Mucosa of stomach (tissue), 1 donor: Measurements from ENCODE around the gene TRIM44.
"Not testable (repeated sequence)": the region's sequence is repeated elsewhere in the genome, so short reads cannot be mapped to it uniquely, and the experiment has no call there.

Experiments
- H3K27me3 ChIP-seq: one replicate; pipeline ENCODE4 v1.7.0; 2013; ENCODE audit warnings: mild to moderate bottlenecking, low read length; ENCODE audit not compliant: control insufficient read depth, insufficient read depth
- H3K36me3 ChIP-seq: one replicate; pipeline ENCODE4 v1.7.0; 2013; ENCODE audit warnings: low read length; ENCODE audit not compliant: control insufficient read depth, insufficient read depth
- H3K4me1 ChIP-seq: one replicate; pipeline ENCODE4 v1.7.0; 2013; ENCODE audit warnings: mild to moderate bottlenecking, low read length; ENCODE audit not compliant: control insufficient read depth, insufficient read depth
- H3K4me3 ChIP-seq: one replicate; pipeline ENCODE4 v1.7.0; 2013; ENCODE audit warnings: low read length
- H3K9ac ChIP-seq: one replicate; pipeline ENCODE4 v1.7.0; 2013; ENCODE audit warnings: mild to moderate bottlenecking, low read length, moderate library complexity
- H3K9me3 ChIP-seq: one replicate; pipeline ENCODE4 v1.7.0; 2013; ENCODE audit warnings: mild to moderate bottlenecking, low read length, moderate library complexity; ENCODE audit not compliant: control insufficient read depth
- donor health status: Pancreatic carcinoma.

The TRIM44 gene

GRCh38 chr11:35714882-35715627, 52.5 kb downstream of the TRIM44 start:
- no peak overlapping the region for H3K4me3 ChIP-seq
- no peaks in the 10 kb centered on the region for H3K9me3 ChIP-seq
- no peak overlapping the region for H3K9ac ChIP-seq
- H3K27me3 ChIP-seq, result no peaks in the 10 kb centered on the region
- no peaks in the 10 kb centered on the region for H3K36me3 ChIP-seq
- no peaks in the 10 kb centered on the region for H3K4me1 ChIP-seq

GRCh38 chr11:35715677-35716076, 53.1 kb downstream of the TRIM44 start:
- not testable (repeated sequence) for H3K36me3 ChIP-seq, H3K4me3 ChIP-seq, H3K9me3 ChIP-seq, H3K27me3 ChIP-seq, H3K4me1 ChIP-seq, H3K9ac ChIP-seq

- Histone ChIP-seq H3K27me3 (no peaks in the 10 kb centered on the region), H3K9me3 (no peaks in the 10 kb centered on the region), H3K4me3 (no peak overlapping the region), H3K36me3 (no peaks in the 10 kb centered on the region), H3K4me1 (no peaks in the 10 kb centered on the region), H3K9ac (no peak overlapping the region)
These were observed 54.5 kb downstream of the TRIM44 start for GRCh38 chr11:35717043-35717442.

GRCh38 chr11:35717520-35717919, 54.9 kb downstream of the TRIM44 start:
- H3K4me1 ChIP-seq, result no peaks in the 10 kb centered on the region
- no peak overlapping the region for H3K4me3 ChIP-seq
- no peaks in the 10 kb centered on the region for H3K36me3 ChIP-seq

GRCh38 chr11:35721651-35722282, 59.2 kb downstream of the TRIM44 start:
- H3K27me3 ChIP-seq, result no peaks in the 10 kb centered on the region
- H3K4me3 ChIP-seq, result no peak overlapping the region
- no peaks in the 10 kb centered on the region for H3K9me3 ChIP-seq
- H3K9ac ChIP-seq, result no peak overlapping the region
- H3K4me1 ChIP-seq, result no peaks in the 10 kb centered on the region
- no peaks in the 10 kb centered on the region for H3K36me3 ChIP-seq

More at GRCh38 chr11:35717520-35717919, 54.9 kb downstream of the TRIM44 start:
- Histone ChIP-seq H3K27me3 (no peaks in the 10 kb centered on the region), H3K9ac (no peak overlapping the region), H3K9me3 (no peaks in the 10 kb centered on the region)

GRCh38 chr11:35722641-35723040, 60.1 kb downstream of the TRIM44 start:
- Histone ChIP-seq H3K9ac (no peak overlapping the region), H3K4me3 (no peak overlapping the region), H3K36me3 (no peaks in the 10 kb centered on the region), H3K9me3 (no peaks in the 10 kb centered on the region), H3K4me1 (no peaks in the 10 kb centered on the region), H3K27me3 (no peaks in the 10 kb centered on the region)

- Histone ChIP-seq H3K4me3 (no peak overlapping the region), H3K36me3 (no peaks in the 10 kb centered on the region), H3K4me1 (no peaks in the 10 kb centered on the region), H3K9me3 (no peaks in the 10 kb centered on the region), H3K27me3 (no peaks in the 10 kb centered on the region), H3K9ac (no peak overlapping the region)
These were observed 60.9 kb downstream of the TRIM44 start for GRCh38 chr11:35723493-35723892.

GRCh38 chr11:35723913-35724312, 61.3 kb downstream of the TRIM44 start:
- Histone ChIP-seq H3K4me1 (no peaks in the 10 kb centered on the region), H3K9ac (no peak overlapping the region), H3K36me3 (no peaks in the 10 kb centered on the region)

GRCh38 chr11:35725885-35726284, 63.3 kb downstream of the TRIM44 start:
- H3K9me3 ChIP-seq, result no peaks in the 10 kb centered on the region
- H3K9ac ChIP-seq, result no peak overlapping the region
- no peaks in the 10 kb centered on the region for H3K27me3 ChIP-seq
- no peaks in the 10 kb centered on the region for H3K4me1 ChIP-seq
- no peaks in the 10 kb centered on the region for H3K36me3 ChIP-seq
- H3K4me3 ChIP-seq, result no peak overlapping the region

More at GRCh38 chr11:35723913-35724312, 61.3 kb downstream of the TRIM44 start:
- no peaks in the 10 kb centered on the region for H3K27me3 ChIP-seq
- H3K4me3 ChIP-seq, result no peak overlapping the region
- no peaks in the 10 kb centered on the region for H3K9me3 ChIP-seq

- H3K9ac ChIP-seq, result no peak overlapping the region
- H3K27me3 ChIP-seq, result no peaks in the 10 kb centered on the region
- no peak overlapping the region for H3K4me3 ChIP-seq
- H3K9me3 ChIP-seq, result no peaks in the 10 kb centered on the region
- H3K36me3 ChIP-seq, result no peaks in the 10 kb centered on the region
- H3K4me1 ChIP-seq, result no peaks in the 10 kb centered on the region
These were observed 64.6 kb downstream of the TRIM44 start for GRCh38 chr11:35727140-35727539.

GRCh38 chr11:35730254-35730653, 67.7 kb downstream of the TRIM44 start:
- Histone ChIP-seq H3K4me1 (no peaks in the 10 kb centered on the region), H3K4me3 (no peak overlapping the region), H3K9me3 (no peaks in the 10 kb centered on the region), H3K9ac (no peak overlapping the region), H3K27me3 (no peaks in the 10 kb centered on the region), H3K36me3 (no peaks in the 10 kb centered on the region)

GRCh38 chr11:35734669-35735410, 72.3 kb downstream of the TRIM44 start:
- Histone ChIP-seq H3K9ac (no peak overlapping the region), H3K36me3 (no peaks in the 10 kb centered on the region), H3K27me3 (no peaks in the 10 kb centered on the region), H3K4me3 (no peak overlapping the region), H3K9me3 (no peaks in the 10 kb centered on the region), H3K4me1 (no peaks in the 10 kb centered on the region)
